Activated T-cell treated with anti-CD3 and anti-CD28 coated beads, Interleukin-2, amount 50 U/mL, for 4 hours (primary cell): ENCODE data around the gene NUP210L. TPM values are rescaled to one million over a fixed set of nuclear protein-coding genes. Genes with fewer than 3 reads are reported as not detected.
"Not testable (repeated sequence)": the region's sequence is repeated elsewhere in the genome, so short reads cannot be mapped to it uniquely, and the experiment has no call there.

Experiments
- ATAC-seq, 2 donors: fragments of 200-7000 bp; cut with Tn5 transposase; one replicate each; pipeline ENCODE4 v1.10.0; 2021
- DNase-seq: peaks from one replicate; pipeline ENCODE4 v3.0.0-alpha.2; 2020
- H3K27me3 Mint-ChIP-seq: one replicate; pipeline ENCODE4 v1.8.0; 2021; ENCODE audit warnings: low read depth, mixed read lengths
- H3K36me3 Mint-ChIP-seq: one replicate; pipeline ENCODE4 v1.8.0; 2022; ENCODE audit warnings: mixed read lengths; ENCODE audit not compliant: insufficient read depth
- H3K4me1 Mint-ChIP-seq: one replicate; pipeline ENCODE4 v1.8.0; 2021; ENCODE audit warnings: low read depth, mixed read lengths
- H3K4me3 Mint-ChIP-seq: one replicate; pipeline ENCODE4 v1.8.0; 2021; ENCODE audit warnings: mild to moderate bottlenecking, moderate library complexity, mixed read lengths
- H3K9me3 Mint-ChIP-seq: one replicate; pipeline ENCODE4 v1.8.0; 2021; ENCODE audit warnings: mixed read lengths
- total RNA-seq, 3 donors: library from RNA; stranded (reverse); gene quantifications; one replicate each; pipeline ENCODE4 v1.2.1, GENCODE V29; 2021

NUP210L gene
- total RNA-seq, 3 donors from 2014 or later: 0.05 to 0.08 (median 0.08) TPM

- no peak for DNase-seq
- Mint-ChIP-seq H3K27me3 (no peaks in the 10 kb centered on the region), H3K36me3 (no peaks in the 10 kb centered on the region), H3K4me1 (no peaks in the 10 kb centered on the region), H3K9me3 (no peaks in the 10 kb centered on the region), H3K4me3 (no peak overlapping the region)
- no peak for ATAC-seq
Observed at GRCh38 chr1:154097873-154098272, 57.0 kb downstream of the NUP210L start.

GRCh38 chr1:154095456-154096060 is 59.3 kb downstream of the NUP210L start:
- no peaks in the 10 kb centered on the region for H3K9me3 Mint-ChIP-seq
- no peaks in the 10 kb centered on the region for H3K27me3 Mint-ChIP-seq
- H3K4me3 Mint-ChIP-seq: no peak overlapping the region
- H3K36me3 Mint-ChIP-seq: no peaks in the 10 kb centered on the region
- ATAC-seq (no peak), DNase-seq (no peak)
- no peaks in the 10 kb centered on the region for H3K4me1 Mint-ChIP-seq

GRCh38 chr1:154094411-154094810 is 60.5 kb downstream of the NUP210L start:
- no peak for DNase-seq
- no peaks in the 10 kb centered on the region for H3K9me3 Mint-ChIP-seq

GRCh38 chr1:154093699-154094098 is 61.2 kb downstream of the NUP210L start:
- H3K4me1 Mint-ChIP-seq: no peaks in the 10 kb centered on the region
- H3K4me3 Mint-ChIP-seq: no peak overlapping the region
- no peaks in the 10 kb centered on the region for H3K36me3 Mint-ChIP-seq
- H3K9me3 Mint-ChIP-seq: no peaks in the 10 kb centered on the region
- H3K27me3 Mint-ChIP-seq: no peaks in the 10 kb centered on the region
- ATAC-seq: no peak
- DNase-seq: no peak

More at GRCh38 chr1:154094411-154094810, 60.5 kb downstream of the NUP210L start:
- no peaks in the 10 kb centered on the region for H3K36me3 Mint-ChIP-seq
- no peaks in the 10 kb centered on the region for H3K4me1 Mint-ChIP-seq
- H3K4me3 Mint-ChIP-seq: no peak overlapping the region
- no peak for ATAC-seq
- H3K27me3 Mint-ChIP-seq: no peaks in the 10 kb centered on the region

- Mint-ChIP-seq H3K36me3 (no peaks in the 10 kb centered on the region), H3K4me3 (no peak overlapping the region), H3K27me3 (no peaks in the 10 kb centered on the region), H3K9me3 (no peaks in the 10 kb centered on the region), H3K4me1 (no peaks in the 10 kb centered on the region)
- ATAC-seq (no peak), DNase-seq (no peak)
Observed at GRCh38 chr1:154091706-154092105, 63.2 kb downstream of the NUP210L start.

- Mint-ChIP-seq H3K36me3 (no peaks in the 10 kb centered on the region), H3K4me1 (no peaks in the 10 kb centered on the region), H3K9me3 (peaks cover 3% of the 10 kb centered on the region), H3K27me3 (peaks cover 1% of the 10 kb centered on the region), H3K4me3 (no peak overlapping the region)
- ATAC-seq: no peak
- no peak for DNase-seq
Observed at GRCh38 chr1:154087574-154087973, 67.3 kb downstream of the NUP210L start.

- not testable (repeated sequence) for H3K36me3 Mint-ChIP-seq, H3K9me3 Mint-ChIP-seq, DNase-seq, ATAC-seq, H3K4me1 Mint-ChIP-seq, H3K4me3 Mint-ChIP-seq, H3K27me3 Mint-ChIP-seq
Observed at GRCh38 chr1:154083057-154083456, 71.8 kb downstream of the NUP210L start.

GRCh38 chr1:154081386-154082126 is 73.3 kb downstream of the NUP210L start:
- peaks cover 4% of the 10 kb centered on the region for H3K27me3 Mint-ChIP-seq
- H3K36me3 Mint-ChIP-seq: peaks cover 3% of the 10 kb centered on the region
- no peaks in the 10 kb centered on the region for H3K4me1 Mint-ChIP-seq
- DNase-seq (no peak), ATAC-seq (no peak)
- H3K4me3 Mint-ChIP-seq: no peak overlapping the region
- H3K9me3 Mint-ChIP-seq: peaks cover 8% of the 10 kb centered on the region

GRCh38 chr1:154076413-154076812 is 78.5 kb downstream of the NUP210L start:
- H3K36me3 Mint-ChIP-seq: peaks cover 4% of the 10 kb centered on the region
- peaks cover 12% of the 10 kb centered on the region for H3K27me3 Mint-ChIP-seq
- H3K4me1 Mint-ChIP-seq: no peaks in the 10 kb centered on the region
- no peak for ATAC-seq
- no peak overlapping the region for H3K4me3 Mint-ChIP-seq
- DNase-seq: no peak
- H3K9me3 Mint-ChIP-seq: peaks cover 8% of the 10 kb centered on the region

- H3K4me1 Mint-ChIP-seq: no peaks in the 10 kb centered on the region
- ATAC-seq: no peak
- no peak overlapping the region for H3K4me3 Mint-ChIP-seq
- H3K27me3 Mint-ChIP-seq: peaks cover 12% of the 10 kb centered on the region
- H3K36me3 Mint-ChIP-seq: peaks cover 4% of the 10 kb centered on the region
- no peak for DNase-seq
- H3K9me3 Mint-ChIP-seq: peaks cover 8% of the 10 kb centered on the region
Observed at GRCh38 chr1:154075746-154076145, 79.1 kb downstream of the NUP210L start.

- H3K27me3 Mint-ChIP-seq: peaks cover 3% of the 10 kb centered on the region
- H3K4me1 Mint-ChIP-seq: no peaks in the 10 kb centered on the region
- H3K9me3 Mint-ChIP-seq: no peaks in the 10 kb centered on the region
- ATAC-seq (no peak), DNase-seq (no peak)
- H3K4me3 Mint-ChIP-seq: no peak overlapping the region
- no peaks in the 10 kb centered on the region for H3K36me3 Mint-ChIP-seq
Observed at GRCh38 chr1:154062309-154062708, 92.6 kb downstream of the NUP210L start.

GRCh38 chr1:154047436-154047835 is 107.4 kb downstream of the NUP210L start:
- not testable (repeated sequence) for DNase-seq, ATAC-seq, H3K4me3 Mint-ChIP-seq, H3K36me3 Mint-ChIP-seq, H3K4me1 Mint-ChIP-seq, H3K9me3 Mint-ChIP-seq, H3K27me3 Mint-ChIP-seq

- H3K9me3 Mint-ChIP-seq, ATAC-seq: not testable (repeated sequence)
Observed at GRCh38 chr1:154033697-154034096, 121.2 kb downstream of the NUP210L start.

GRCh38 chr1:154019940-154020339 is 134.9 kb downstream of the NUP210L start:
- Mint-ChIP-seq H3K36me3 (no peaks in the 10 kb centered on the region), H3K9me3 (no peaks in the 10 kb centered on the region), H3K27me3 (no peaks in the 10 kb centered on the region), H3K4me1 (no peaks in the 10 kb centered on the region), H3K4me3 (no peak overlapping the region)
- no peak for DNase-seq
- ATAC-seq: no peak

More at GRCh38 chr1:154033697-154034096, 121.2 kb downstream of the NUP210L start:
- not testable (repeated sequence) for H3K27me3 Mint-ChIP-seq, DNase-seq, H3K4me3 Mint-ChIP-seq, H3K36me3 Mint-ChIP-seq, H3K4me1 Mint-ChIP-seq

GRCh38 chr1:154019269-154019668 is 135.6 kb downstream of the NUP210L start:
- no peak for DNase-seq
- H3K9me3 Mint-ChIP-seq: no peaks in the 10 kb centered on the region
- no peaks in the 10 kb centered on the region for H3K27me3 Mint-ChIP-seq
- no peaks in the 10 kb centered on the region for H3K4me1 Mint-ChIP-seq
- no peak overlapping the region for H3K4me3 Mint-ChIP-seq
- ATAC-seq: no peak
- H3K36me3 Mint-ChIP-seq: no peaks in the 10 kb centered on the region
